Mesenchymal stem cell (in vitro differentiated cells and primary cell): ENCODE measurements around the gene EYA2.
"Not testable (repeated sequence)": the region's sequence is repeated elsewhere in the genome, so short reads cannot be mapped to it uniquely, and the experiment has no call there.

ENCODE experiments used
- DNase-seq: peaks from one replicate; pipeline ENCODE4 v3.0.0-alpha.2; 2013
- H2AFZ ChIP-seq: one replicate; pipeline ENCODE4 v1.6.1; 2013; ENCODE audit warnings: low read depth, mild to moderate bottlenecking, control low read depth, inconsistent platforms, low read length, moderate library complexity
- H2AK5ac ChIP-seq: 2 replicates; pipeline ENCODE4 v1.6.1; 2013; ENCODE audit warnings: low read length, moderate library complexity, mild to moderate bottlenecking, inconsistent platforms; ENCODE audit not compliant: severe bottlenecking
- H2BK120ac ChIP-seq: one replicate; pipeline ENCODE4 v1.6.1; 2013; ENCODE audit warnings: low read depth, mild to moderate bottlenecking, inconsistent platforms, low read length, moderate library complexity
- H2BK12ac ChIP-seq, 2 experiments: one replicate each; pipeline ENCODE4 v1.6.1; 2013; ENCODE audit warnings: inconsistent platforms in 2 of 2, low read length in 2 of 2, mild to moderate bottlenecking in 2 of 2, moderate library complexity in 2 of 2, control low read depth in 1 of 2
- H2BK15ac ChIP-seq: one replicate; pipeline ENCODE4 v1.6.1; 2013; ENCODE audit warnings: mild to moderate bottlenecking, low read depth, inconsistent platforms; ENCODE audit not compliant: poor library complexity, severe bottlenecking
- H2BK5ac ChIP-seq: 2 replicates; pipeline ENCODE4 v1.6.1; 2013; ENCODE audit warnings: low read depth, mild to moderate bottlenecking, low read length, control low read depth, inconsistent platforms; ENCODE audit not compliant: poor library complexity, severe bottlenecking
- H3K14ac ChIP-seq, 2 experiments: one replicate each; pipeline ENCODE4 v1.6.1; 2013; ENCODE audit warnings: inconsistent platforms in 2 of 2, low read length in 2 of 2, control low read depth in 1 of 2, mild to moderate bottlenecking in 1 of 2, moderate library complexity in 1 of 2
- H3K18ac ChIP-seq, 2 experiments: one replicate each; pipeline ENCODE4 v1.6.1; 2013; ENCODE audit warnings: inconsistent platforms in 2 of 2, low read length in 2 of 2, control low read depth in 1 of 2, low read depth in 1 of 2, mild to moderate bottlenecking in 1 of 2
- H3K23ac ChIP-seq, 2 experiments: one replicate each; pipeline ENCODE4 v1.6.1; 2013; ENCODE audit warnings: inconsistent platforms in 2 of 2, low read length in 2 of 2, mild to moderate bottlenecking in 2 of 2, moderate library complexity in 2 of 2, control low read depth in 1 of 2
- H3K27ac ChIP-seq: 2 replicates; pipeline ENCODE4 v1.5.1; 2013; ENCODE audit warnings: mild to moderate bottlenecking, moderate library complexity, low read length, control low read depth, inconsistent platforms; ENCODE audit not compliant: poor library complexity, severe bottlenecking
- H3K27me3 ChIP-seq, 2 experiments: 2 replicates each; pipeline versions ENCODE4 v1.6.1 to v1.7.0; 2013; ENCODE audit warnings: low read length in 2 of 2, mild to moderate bottlenecking in 2 of 2, moderate library complexity in 2 of 2, control low read depth in 1 of 2, inconsistent platforms in 1 of 2; ENCODE audit not compliant: control insufficient read depth in 1 of 2, insufficient read depth in 1 of 2
- H3K36me3 ChIP-seq, 2 experiments: 2 replicates each; pipeline versions ENCODE4 v1.6.1 to v1.7.0; 2013; ENCODE audit warnings: low read length in 2 of 2, control low read depth in 1 of 2, inconsistent platforms in 1 of 2, low read depth in 1 of 2, mild to moderate bottlenecking in 1 of 2; ENCODE audit not compliant: insufficient read depth in 2 of 2, control insufficient read depth in 1 of 2
- H3K4ac ChIP-seq, 2 experiments: one replicate each; pipeline ENCODE4 v1.6.1; 2013; ENCODE audit warnings: inconsistent platforms in 2 of 2, low read length in 2 of 2, mild to moderate bottlenecking in 2 of 2, moderate library complexity in 2 of 2, control low read depth in 1 of 2, low read depth in 1 of 2
- H3K4me1 ChIP-seq: 2 replicates; pipeline ENCODE4 v1.6.1; 2013; ENCODE audit warnings: low read depth, low read length, control low read depth; ENCODE audit not compliant: control insufficient read depth, insufficient read depth
- H3K4me2 ChIP-seq: 2 replicates; pipeline ENCODE4 v1.6.1; 2013; ENCODE audit warnings: low read length, mild to moderate bottlenecking, inconsistent platforms; ENCODE audit not compliant: poor library complexity, severe bottlenecking
- H3K4me3 ChIP-seq, 2 experiments: 2 replicates each; pipeline versions ENCODE4 v1.5.1 to v1.7.0; 2013; ENCODE audit warnings: low read length in 2 of 2, mild to moderate bottlenecking in 2 of 2, control low read depth in 1 of 2, low read depth in 1 of 2; ENCODE audit not compliant: insufficient read depth in 1 of 2
- H3K79me1 ChIP-seq: replicated peaks from 2 replicates; pipeline ENCODE4 v1.6.1; 2013; ENCODE audit warnings: mild to moderate bottlenecking, control low read depth, low read length, inconsistent platforms; ENCODE audit not compliant: poor library complexity, severe bottlenecking
- H3K9ac ChIP-seq: 2 replicates; pipeline ENCODE4 v1.7.0; 2013; ENCODE audit warnings: mild to moderate bottlenecking, low read length, moderate library complexity
- H3K9me3 ChIP-seq: 2 replicates; pipeline ENCODE4 v1.7.0; 2013; ENCODE audit warnings: mild to moderate bottlenecking, low read length; ENCODE audit not compliant: control insufficient read depth
- H4K8ac ChIP-seq: one replicate; pipeline ENCODE4 v1.6.1; 2013; ENCODE audit warnings: inconsistent platforms, mild to moderate bottlenecking, low read length, moderate library complexity
- H4K91ac ChIP-seq: one replicate; pipeline ENCODE4 v1.6.1; 2013; ENCODE audit warnings: mild to moderate bottlenecking, low read length, inconsistent platforms
- WGBS: methylation state at CpG from one replicate; pipeline ENCODE4 v1.1.7; 2013; ENCODE audit warnings: mixed read lengths; 5-methylcytosine and 5-hydroxymethylcytosine counted together

EYA2 gene

GRCh38 chr20:47204008-47204849, 309.6 kb downstream of the EYA2 start:
- Histone ChIP-seq H3K36me3 (peaks cover 12 to 13% of the 10 kb centered on the region in 2 experiments), H3K18ac (no peak overlapping the region), H2BK120ac (no peak overlapping the region), H3K27me3 (no peaks in the 10 kb centered on the region), H3K9me3 (no peaks in the 10 kb centered on the region), H2BK5ac (no peak overlapping the region), H3K23ac (no peak overlapping the region), H3K27ac (no peak overlapping the region), H3K4me1 (peaks cover 10% of the 10 kb centered on the region), H3K79me1 (peaks cover 11% of the 10 kb centered on the region), H3K4me2 (no peak overlapping the region), H2BK12ac (no peak overlapping the region), H2AK5ac (peak overlapping the region; percentile 28), H2AFZ (no peak overlapping the region), H4K91ac (no peak overlapping the region), H3K14ac (no peak overlapping the region), H2BK15ac (no peak overlapping the region), H3K4ac (no peak overlapping the region), H4K8ac (no peak overlapping the region), H3K9ac (no peak overlapping the region), H3K4me3 (no peak overlapping the region)
- WGBS: 84% methylated on average over 10 of the region's 12 CpGs
- DNase-seq: peak; percentile 85

GRCh38 chr20:47204850-47205122, 310.1 kb downstream of the EYA2 start:
- peaks cover 12% of the 10 kb centered on the region for H3K79me1 ChIP-seq
- H2BK15ac ChIP-seq, H3K9me3 ChIP-seq, H3K18ac ChIP-seq, H3K9ac ChIP-seq, H4K8ac ChIP-seq, H2AFZ ChIP-seq, H3K4ac ChIP-seq, H2BK5ac ChIP-seq, H4K91ac ChIP-seq, H3K23ac ChIP-seq, H3K14ac ChIP-seq, H3K4me2 ChIP-seq, H3K27ac ChIP-seq, H3K4me3 ChIP-seq, H3K4me1 ChIP-seq, H2BK12ac ChIP-seq, DNase-seq, H2BK120ac ChIP-seq, H2AK5ac ChIP-seq, H3K27me3 ChIP-seq: not testable (repeated sequence)
- peaks cover 13 to 18% of the 10 kb centered on the region in 2 experiments for H3K36me3 ChIP-seq
- 81% methylated on average over 11 of the region's 11 CpGs for WGBS

GRCh38 chr20:47205577-47206123, 311.0 kb downstream of the EYA2 start:
- H3K18ac ChIP-seq: no peak overlapping the region
- H4K8ac ChIP-seq: no peak overlapping the region
- H2AFZ ChIP-seq: no peak overlapping the region
- H3K4me3 ChIP-seq: no peak overlapping the region
- no peak overlapping the region for H3K23ac ChIP-seq
- no peaks in the 10 kb centered on the region for H3K9me3 ChIP-seq
- peak; percentile 74 for DNase-seq
- peaks cover 7% of the 10 kb centered on the region for H3K4me1 ChIP-seq
- H3K9ac ChIP-seq: peak overlapping the region; percentile 42
- no peak overlapping the region for H3K27ac ChIP-seq
- no peak overlapping the region for H2BK120ac ChIP-seq
- H4K91ac ChIP-seq: no peak overlapping the region
- H2BK15ac ChIP-seq: no peak overlapping the region
- no peak overlapping the region for H3K4ac ChIP-seq
- WGBS: 79% methylated on average over 8 of the region's 9 CpGs
- H3K4me2 ChIP-seq: no peak overlapping the region
- no peak overlapping the region for H2AK5ac ChIP-seq
- peaks cover 21 to 26% of the 10 kb centered on the region in 2 experiments for H3K36me3 ChIP-seq
- H3K27me3 ChIP-seq: no peaks in the 10 kb centered on the region
- peaks cover 17% of the 10 kb centered on the region for H3K79me1 ChIP-seq
- no peak overlapping the region for H3K14ac ChIP-seq
- no peak overlapping the region for H2BK5ac ChIP-seq
- no peak overlapping the region for H2BK12ac ChIP-seq

GRCh38 chr20:47206552-47206951, 311.9 kb downstream of the EYA2 start:
- not testable (repeated sequence) for H2BK15ac ChIP-seq, H3K23ac ChIP-seq, H4K8ac ChIP-seq, H2AFZ ChIP-seq, H3K14ac ChIP-seq, H3K27ac ChIP-seq, H2BK12ac ChIP-seq, H3K4me3 ChIP-seq, H3K4ac ChIP-seq, H3K9ac ChIP-seq, H3K4me2 ChIP-seq, H3K9me3 ChIP-seq, H3K27me3 ChIP-seq, H4K91ac ChIP-seq, H2BK5ac ChIP-seq, H3K18ac ChIP-seq, DNase-seq, H2AK5ac ChIP-seq, H3K4me1 ChIP-seq, H2BK120ac ChIP-seq
- Histone ChIP-seq H3K36me3 (peaks cover 28 to 35% of the 10 kb centered on the region in 2 experiments), H3K79me1 (peaks cover 19% of the 10 kb centered on the region)
- 95% methylated on average over 10 of the region's 10 CpGs for WGBS
